Measurements from ENCODE around the gene UMPS. TPM values are rescaled to one million over a fixed set of nuclear protein-coding genes. Genes with fewer than 3 reads are reported as not detected.

UMPS gene
- total RNA-seq, 1 experiment from 2014 or later: 61.8 TPM

DNA sequence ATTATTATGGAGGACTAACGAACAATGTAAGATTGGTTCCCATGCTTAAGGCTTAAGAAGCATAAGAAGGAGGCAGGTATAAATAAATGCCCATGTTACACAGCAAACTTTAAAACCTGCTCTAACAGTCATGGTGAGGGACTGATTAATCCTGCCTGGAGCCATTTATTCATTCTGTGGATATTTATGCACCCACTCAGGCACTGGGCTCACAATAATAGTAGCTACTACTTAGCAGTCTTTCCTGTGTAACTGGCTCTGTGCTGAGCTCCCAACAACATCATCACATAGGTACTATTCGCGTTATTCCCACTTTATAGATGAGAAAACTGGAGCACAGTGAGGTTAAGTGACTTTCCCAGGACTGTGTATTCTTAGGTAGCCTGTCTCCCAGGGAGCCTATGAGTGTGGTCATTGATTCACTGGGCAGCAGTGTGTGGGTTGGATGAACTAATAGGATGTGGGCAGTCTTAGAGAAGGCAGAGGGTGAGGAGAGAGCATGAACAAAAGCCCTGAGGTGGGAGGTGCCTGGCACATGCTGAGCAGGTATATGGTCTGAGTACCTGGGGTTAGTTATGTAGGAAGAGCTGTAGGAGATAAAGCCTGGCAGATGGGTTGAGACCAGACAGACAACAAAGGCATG lies 44.1 kb upstream of the UMPS start:
- Histone ChIP-seq H3K79me2 (ENCODE audit: low read depth) (no peaks in the 10 kb centered on the region), H3K27me3 (ENCODE audit: insufficient read depth, low read depth) (peaks cover 5% of the 10 kb centered on the region; the same call in 1 of the 2 replicates), H3K4me3 (no peak overlapping the region), H3K4me2 (no peak overlapping the region), H3F3A (ENCODE audit: insufficient read depth, low read depth) (no peaks in the 10 kb centered on the region), H3K27ac (no peak overlapping the region), H4K20me1 (ENCODE audit: insufficient read depth) (no peaks in the 10 kb centered on the region), H3K9me2 (ENCODE audit: insufficient read depth) (no peaks in the 10 kb centered on the region), H3K9me3 (ENCODE audit: insufficient read depth, low read depth) (no peaks in the 10 kb centered on the region), H3K36me3 (ENCODE audit: low read depth) (no peaks in the 10 kb centered on the region), H3K4me1 (replicated peaks; ENCODE audit: insufficient read depth) (no peaks in the 10 kb centered on the region), H2AFZ (no peak overlapping the region)
- CTCF ChIA-PET: interaction anchor here (0.5 to 0.7 kb wide), 2 partner anchors 94 to 130 kb away, joined by 4 to 5 read pairs; no protein-coding TSS in a partner anchor
- no TSS peak for BruUV-seq (replicated peaks)
- TF ChIP-seq CTCF (conservative IDR thresholded peaks at IDR 0.05) (no peak), EZH2 (IDR thresholded peaks at IDR 0.05; ENCODE audit: low read depth) (no peak)
- POLR2A ChIA-PET (ENCODE audit: unreplicated experiment): interaction anchor here (0.6 kb wide), 1 partner anchor 43 kb away, joined by 13 read pairs; no protein-coding TSS in a partner anchor
- intact Hi-C loops (cut with micrococcal nuclease; ENCODE audit: unreplicated experiment): loop anchor here (5.0 kb wide), 3 partner anchors 104 to 896 kb away; no protein-coding TSS in a partner anchor
- DNase-seq: no peak

DNA sequence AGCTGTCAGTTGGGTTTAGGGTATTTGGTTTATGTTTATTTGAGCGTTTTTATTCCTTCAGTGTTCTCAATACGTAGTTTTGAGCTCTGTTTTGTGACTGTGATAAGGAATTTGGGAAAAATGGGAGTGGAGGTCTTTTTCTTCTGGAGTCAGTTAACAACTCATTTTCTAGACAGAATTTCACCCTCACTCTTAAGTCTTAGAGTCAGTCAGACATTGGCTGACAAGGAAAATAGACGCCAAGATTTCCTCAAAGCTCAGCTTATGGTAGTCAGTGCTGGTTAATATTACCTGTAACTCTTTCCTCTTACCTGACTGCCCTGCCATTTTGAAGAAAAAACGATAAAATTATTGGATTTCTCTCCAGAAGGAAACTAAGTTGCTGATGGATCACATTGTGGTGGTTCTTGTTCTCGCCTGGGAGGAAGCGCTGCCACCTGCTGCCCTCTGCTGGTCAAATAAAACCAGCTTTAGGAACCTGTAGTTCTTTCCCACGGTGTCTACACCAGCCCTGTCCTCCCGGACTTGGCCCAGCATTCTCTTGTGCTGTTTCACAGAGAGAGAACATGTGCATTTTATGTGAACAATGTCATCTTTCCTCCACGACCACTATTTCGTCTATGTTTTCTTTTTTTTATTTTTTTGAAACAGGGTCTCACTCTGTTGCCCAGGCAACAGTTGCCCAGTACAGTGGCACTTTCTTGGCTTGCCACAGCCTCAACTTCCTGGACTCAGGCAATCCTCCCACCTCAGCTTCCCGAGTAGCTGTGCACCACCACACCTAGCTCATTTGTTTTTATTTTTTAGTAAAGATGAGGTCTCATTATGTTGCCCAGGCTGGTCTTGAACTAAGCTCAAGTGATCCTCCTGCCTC lies 41.4 kb upstream of the UMPS start:
- intact Hi-C loops (cut with micrococcal nuclease; ENCODE audit: unreplicated experiment): loop anchor here (1.0 to 5.0 kb wide), 6 partner anchors 69 to 893 kb away; no protein-coding TSS in a partner anchor
- TF ChIP-seq CTCF (conservative IDR thresholded peaks at IDR 0.05) (peak; percentile 89), EZH2 (IDR thresholded peaks at IDR 0.05; ENCODE audit: low read depth) (no peak)
- no peak overlapping the region for H3K4me3 ChIP-seq
- H3K36me3 ChIP-seq (ENCODE audit: low read depth): no peaks in the 10 kb centered on the region
- no TSS peak for BruUV-seq (replicated peaks)
- H3K27me3 ChIP-seq (ENCODE audit: insufficient read depth, low read depth): peaks cover 5% of the 10 kb centered on the region; the same call in 1 of the 2 replicates
- DNase-seq: peak; percentile 57 to 81
- H4K20me1 ChIP-seq (ENCODE audit: insufficient read depth): no peaks in the 10 kb centered on the region
- no peak overlapping the region for H3K4me2 ChIP-seq
- no peaks in the 10 kb centered on the region for H3K9me2 ChIP-seq (ENCODE audit: insufficient read depth)
- ChIA-PET POLR2A (ENCODE audit: unreplicated experiment) (interaction anchor here (0.5 to 0.6 kb wide), 2 partner anchors 19 to 582 kb away, joined by 3 to 8 read pairs; no protein-coding TSS in a partner anchor), CTCF (interaction anchor here (0.7 to 1.6 kb wide), 6 partner anchors 62 to 701 kb away, joined by 3 to 17 read pairs (median 4); no protein-coding TSS in a partner anchor)
- H3F3A ChIP-seq (ENCODE audit: insufficient read depth, low read depth): no peaks in the 10 kb centered on the region
- no peaks in the 10 kb centered on the region for H3K4me1 ChIP-seq (replicated peaks; ENCODE audit: insufficient read depth)
- no peak overlapping the region for H2AFZ ChIP-seq
- H3K79me2 ChIP-seq (ENCODE audit: low read depth): no peaks in the 10 kb centered on the region
- no peak overlapping the region for H3K27ac ChIP-seq
- no peaks in the 10 kb centered on the region for H3K9me3 ChIP-seq (ENCODE audit: insufficient read depth, low read depth)

DNA sequence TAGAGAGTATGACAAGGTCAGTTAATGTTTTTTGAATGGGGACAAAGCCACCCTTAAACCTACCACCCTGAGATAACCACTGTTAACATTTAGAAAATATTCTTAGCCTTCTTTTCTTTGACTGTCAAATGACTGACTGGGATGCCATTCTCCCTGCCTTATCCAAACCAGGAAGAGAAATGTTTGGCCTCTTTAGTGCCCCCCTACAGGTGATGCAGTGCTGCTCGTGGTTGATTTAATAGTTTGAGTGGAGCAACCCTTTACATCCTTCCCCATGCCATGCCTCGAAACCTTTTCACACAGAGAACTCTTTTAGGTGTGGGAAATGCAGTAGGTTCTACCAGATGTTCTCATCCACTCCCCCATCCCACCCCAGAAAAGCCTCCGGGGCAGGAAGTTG lies 38.7 kb upstream of the UMPS start:
- BruUV-seq (replicated peaks): no TSS peak
- Histone ChIP-seq H3F3A (ENCODE audit: insufficient read depth, low read depth) (no peaks in the 10 kb centered on the region), H3K9me2 (ENCODE audit: insufficient read depth) (no peaks in the 10 kb centered on the region), H3K36me3 (ENCODE audit: low read depth) (no peaks in the 10 kb centered on the region), H3K4me1 (replicated peaks; ENCODE audit: insufficient read depth) (no peaks in the 10 kb centered on the region), H3K4me2 (no peak overlapping the region), H2AFZ (no peak overlapping the region), H3K4me3 (no peak overlapping the region), H3K9me3 (ENCODE audit: insufficient read depth, low read depth) (no peaks in the 10 kb centered on the region), H3K27ac (no peak overlapping the region), H4K20me1 (ENCODE audit: insufficient read depth) (no peaks in the 10 kb centered on the region), H3K79me2 (ENCODE audit: low read depth) (no peaks in the 10 kb centered on the region), H3K27me3 (ENCODE audit: insufficient read depth, low read depth) (peaks cover 9% of the 10 kb centered on the region; the same call in 1 of the 2 replicates)
- no peak for DNase-seq
- TF ChIP-seq EZH2 (IDR thresholded peaks at IDR 0.05; ENCODE audit: low read depth) (no peak), CTCF (conservative IDR thresholded peaks at IDR 0.05) (no peak)
- POLR2A ChIA-PET (ENCODE audit: unreplicated experiment): no interaction called here
- CTCF ChIA-PET: interaction anchor here (0.6 kb wide), 2 partner anchors 9 to 121 kb away, joined by 3 to 10 read pairs; no protein-coding TSS in a partner anchor
- intact Hi-C loops (cut with micrococcal nuclease; ENCODE audit: unreplicated experiment): no loop called here

Measured in PC-9 (cell line).